H1 (cell line): ENCODE results near the gene UBN1. TPM values are rescaled to one million over a fixed set of nuclear protein-coding genes. Genes with fewer than 3 reads are reported as not detected.

Experiments
- CBX5 ChIP-seq: fragments of 300-800, 300-1000 bp; sonication (generic); IDR thresholded peaks from 2 replicates; pipeline ENCODE4 v1.7.1; 2016; ENCODE audit warnings: antibody characterized with exemption, low read length, low read depth
- CHD2 ChIP-seq: IDR thresholded peaks from 2 replicates; pipeline ENCODE4 v1.6.1; 2012; ENCODE audit warnings: low read length, improper control_type of control experiment
- EZH2 ChIP-seq: fragments of 200-600 bp; sonication (generic); IDR thresholded peaks from 2 replicates; pipeline ENCODE4 v1.7.1; 2012; ENCODE audit warnings: low read depth, mild to moderate bottlenecking, moderate library complexity, low read length, inconsistent platforms; ENCODE audit not compliant: severe bottlenecking
- KDM4A ChIP-seq: IDR thresholded peaks from one replicate; pipeline ENCODE4 v1.7.1; 2012; ENCODE audit warnings: low read depth, mild to moderate bottlenecking, moderate library complexity, low read length, inconsistent platforms; ENCODE audit not compliant: severe bottlenecking
- NANOG ChIP-seq: IDR thresholded peaks from 2 replicates; pipeline ENCODE4 v1.6.1; 2011; ENCODE audit warnings: low read length, low read depth, mild to moderate bottlenecking, inconsistent platforms; ENCODE audit not compliant: insufficient read depth, poor library complexity, severe bottlenecking
- POU5F1 ChIP-seq: IDR thresholded peaks from 2 replicates; pipeline ENCODE4 v1.6.1; 2011; ENCODE audit warnings: low read depth, mild to moderate bottlenecking, low read length, moderate library complexity
- RBBP5 ChIP-seq: IDR thresholded peaks from 2 replicates; pipeline ENCODE4 v1.7.1; 2012; ENCODE audit warnings: low read depth, mild to moderate bottlenecking, inconsistent platforms, low read length, moderate library complexity, borderline replicate concordance
- SIRT6 ChIP-seq: IDR thresholded peaks from one replicate; pipeline ENCODE4 v1.7.1; 2012; ENCODE audit warnings: low read length, inconsistent platforms
- polyA plus RNA-seq, 7 experiments: library from polyadenylated mRNA; depleted of rRNA in 3 of 7; stranded (reverse) in 5 of 7; unstranded in 2 of 7; fragments of >200 nt in 5 of 7; fragments of 200-250 nt in 2 of 7; gene quantifications; 1 replicate in 5 of 7; 2 replicates in 1 of 7; 4 replicates in 1 of 7; pipeline versions ENCODE4 v1.2.1 to v1.2.3, GENCODE V29; 2011 to 2013; ENCODE audit warnings: missing spikeins in 2 of 7, mixed read lengths in 2 of 7
- total RNA-seq: library from RNA; stranded (reverse); fragmentation: NEBNext Ultra II Directional; extraction: Animal tissue kit (Norgen Biotek cat#: 25700); gene quantifications from 2 replicates; pipeline ENCODE4 v1.2.1, GENCODE V29; 2021
- TF ChIP-seq, protein P1 (sequence below): IDR thresholded peaks from 2 replicates; pipeline ENCODE4 v1.6.1; 2012; ENCODE audit warnings: inconsistent platforms

Gene UBN1
- total and polyA plus RNA-seq, 2 of the 8 experiments (the other 6 are each of a cell fraction or from before 2014, with no cell fraction given), result 16.2 to 37.0 TPM

DNA sequence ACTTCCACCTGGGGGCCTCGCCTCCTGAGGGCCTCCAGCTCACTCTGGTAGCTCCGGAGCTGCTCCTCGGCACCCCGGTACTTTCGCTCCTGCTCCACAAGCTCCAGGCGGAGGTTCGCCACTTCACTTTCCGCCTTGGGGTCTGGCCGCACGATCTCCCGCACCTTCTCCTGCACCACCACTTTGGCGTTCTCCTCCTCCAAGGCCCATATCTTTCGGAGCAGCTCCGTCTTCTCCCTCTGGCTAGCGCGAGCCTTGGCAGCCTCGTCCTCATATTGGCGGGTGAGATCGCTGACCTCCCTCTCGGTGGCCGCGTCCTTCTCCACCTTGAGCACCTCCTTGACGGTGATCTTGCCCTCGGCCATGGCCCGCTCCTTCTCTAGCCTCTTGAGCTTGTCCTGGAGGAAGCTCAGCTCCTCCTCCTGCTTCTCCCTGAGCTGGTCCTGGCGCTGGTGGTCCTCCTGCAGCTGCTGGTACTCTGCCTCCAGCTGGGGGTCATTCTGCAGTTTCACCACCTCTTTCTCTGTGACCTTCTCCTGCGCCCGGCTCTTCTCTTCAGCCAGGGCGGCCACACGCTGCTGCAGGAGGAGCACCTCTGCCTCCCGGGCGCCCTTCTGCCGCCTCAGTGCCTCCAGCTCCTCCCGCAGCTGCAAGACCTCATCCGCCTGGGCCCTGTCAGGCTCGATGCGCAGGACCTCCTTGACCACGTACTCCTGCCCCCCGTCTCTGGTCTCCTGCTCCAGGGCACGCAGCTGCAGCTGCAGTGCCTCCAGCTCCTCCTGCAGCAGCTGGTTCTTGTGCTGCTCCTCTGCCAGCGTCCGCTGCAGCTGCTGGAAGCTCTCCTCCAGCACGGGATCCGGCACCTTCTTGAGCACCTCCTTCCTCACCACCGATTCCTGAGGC lies 37.9 kb downstream of the UBN1 start (continued):
- TF ChIP-seq NANOG (no peak), CBX5 (no peak), POU5F1 (no peak), RBBP5 (no peak), KDM4A (no peak), CHD2 (no peak), SIRT6 (no peak), EZH2 (no peak)
- TF ChIP-seq, protein P1, sequence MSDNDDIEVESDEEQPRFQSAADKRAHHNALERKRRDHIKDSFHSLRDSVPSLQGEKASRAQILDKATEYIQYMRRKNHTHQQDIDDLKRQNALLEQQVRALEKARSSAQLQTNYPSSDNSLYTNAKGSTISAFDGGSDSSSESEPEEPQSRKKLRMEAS, result no peak
